MM.1S (cell line): Measurements from ENCODE around the gene SLC6A3.

Source experiments
- DNase-seq: peaks from one replicate; pipeline ENCODE4 v3.0.0-alpha.2; 2015
- H2AFZ ChIP-seq: fragments of 300-600 bp; sonication (generic); 2 replicates; pipeline ENCODE4 v1.6.0; 2016; ENCODE audit warnings: antibody characterized with exemption, low read length
- H3F3A ChIP-seq: fragments of 300-600 bp; sonication (generic); 2 replicates; pipeline ENCODE4 v1.6.1; 2016; ENCODE audit warnings: mild to moderate bottlenecking, antibody characterized with exemption, low read length, moderate library complexity, mixed read lengths; ENCODE audit not compliant: insufficient read depth
- H3K27ac ChIP-seq: fragments of 300-600 bp; sonication (generic); 2 replicates; pipeline ENCODE4 v1.5.1; 2016; ENCODE audit warnings: mild to moderate bottlenecking, low read length
- H3K27me3 ChIP-seq: fragments of 300-600 bp; sonication (generic); replicated peaks from 2 replicates; pipeline ENCODE4 v1.6.0; 2016; ENCODE audit warnings: low read length; ENCODE audit not compliant: insufficient read depth
- H3K36me3 ChIP-seq: fragments of 300-600 bp; sonication (generic); replicated peaks from 2 replicates; pipeline ENCODE4 v1.6.1; 2016; ENCODE audit warnings: mild to moderate bottlenecking, low read length, mixed read lengths; ENCODE audit not compliant: insufficient read depth
- H3K4me1 ChIP-seq: fragments of 300-600 bp; sonication (generic); 2 replicates; pipeline ENCODE4 v1.6.1; 2016; ENCODE audit warnings: low read length, mixed read lengths
- H3K4me2 ChIP-seq: fragments of 300-600 bp; sonication (generic); 2 replicates; pipeline ENCODE4 v1.6.0; 2016; ENCODE audit warnings: low read depth, low read length
- H3K4me3 ChIP-seq: fragments of 300-600 bp; sonication (generic); 2 replicates; pipeline ENCODE4 v1.5.1; 2016; ENCODE audit warnings: low read length, mixed read lengths
- H3K79me2 ChIP-seq: fragments of 300-600 bp; sonication (generic); 2 replicates; pipeline ENCODE4 v1.6.1; 2016; ENCODE audit warnings: mixed run types, low read length, mixed read lengths
- H3K9ac ChIP-seq: fragments of 300-600 bp; sonication (generic); 2 replicates; pipeline ENCODE4 v1.6.1; 2016; ENCODE audit warnings: low read length, mixed read lengths
- H3K9me2 ChIP-seq: fragments of 300-600 bp; sonication (generic); replicated peaks from 2 replicates; pipeline ENCODE4 v1.6.1; 2016; ENCODE audit warnings: mild to moderate bottlenecking, low read length, mixed read lengths; ENCODE audit not compliant: insufficient read depth
- H3K9me3 ChIP-seq: fragments of 300-600 bp; sonication (generic); replicated peaks from 2 replicates; pipeline ENCODE4 v1.6.1; 2016; ENCODE audit warnings: mild to moderate bottlenecking, low read length, mixed read lengths; ENCODE audit not compliant: insufficient read depth
- H4K20me1 ChIP-seq: fragments of 300-600 bp; sonication (generic); 2 replicates; pipeline ENCODE4 v1.6.1; 2016; ENCODE audit warnings: mild to moderate bottlenecking, low read length, moderate library complexity, mixed read lengths; ENCODE audit not compliant: insufficient read depth
- CTCF ChIP-seq: fragments of 300-600 bp; sonication (generic); IDR thresholded peaks from 2 replicates; pipeline ENCODE4 v1.5.1; 2016; ENCODE audit warnings: antibody characterized with exemption, low read length, mixed read lengths
- EZH2 ChIP-seq: fragments of 300-600 bp; sonication (generic); optimal IDR thresholded peaks from 2 replicates; pipeline ENCODE3; 2017; ENCODE audit warnings: low read depth, mild to moderate bottlenecking, antibody characterized with exemption, low read length, mixed read lengths
- EZH2phosphoT487 ChIP-seq: fragments of 300-600 bp; sonication (generic); IDR thresholded peaks from 2 replicates; pipeline ENCODE4 v1.6.1; 2018; ENCODE audit warnings: antibody characterized with exemption, low read length

The SLC6A3 gene

GRCh38 chr5:1411099-1411498, 34.1 kb downstream of the SLC6A3 start:
- Histone ChIP-seq H4K20me1 (no peaks in the 10 kb centered on the region), H3K9me3 (no peaks in the 10 kb centered on the region), H3K79me2 (no peaks in the 10 kb centered on the region), H3K9ac (no peak overlapping the region), H3K36me3 (no peaks in the 10 kb centered on the region), H3K27ac (no peak overlapping the region), H3K4me2 (no peak overlapping the region), H2AFZ (no peak overlapping the region), H3K4me3 (no peak overlapping the region), H3K9me2 (no peaks in the 10 kb centered on the region), H3F3A (no peaks in the 10 kb centered on the region), H3K4me1 (no peaks in the 10 kb centered on the region), H3K27me3 (peaks cover 87% of the 10 kb centered on the region)
- TF ChIP-seq CTCF: no peak
- TF ChIP-seq EZH2: no peak
- no peak for TF ChIP-seq EZH2phosphoT487
- DNase-seq: no peak

GRCh38 chr5:1410156-1411014, 34.9 kb downstream of the SLC6A3 start:
- no peaks in the 10 kb centered on the region for H3K9me2 ChIP-seq
- no peaks in the 10 kb centered on the region for H3K36me3 ChIP-seq
- H3K4me1 ChIP-seq: no peaks in the 10 kb centered on the region
- H3F3A ChIP-seq: no peaks in the 10 kb centered on the region
- no peak overlapping the region for H3K9ac ChIP-seq
- H2AFZ ChIP-seq: no peak overlapping the region
- H3K79me2 ChIP-seq: no peaks in the 10 kb centered on the region
- no peak overlapping the region for H3K4me2 ChIP-seq
- H3K27me3 ChIP-seq: peaks cover 87% of the 10 kb centered on the region
- no peak overlapping the region for H3K4me3 ChIP-seq
- DNase-seq: no peak
- no peaks in the 10 kb centered on the region for H4K20me1 ChIP-seq
- TF ChIP-seq CTCF: no peak
- TF ChIP-seq EZH2phosphoT487: no peak
- TF ChIP-seq EZH2: no peak
- no peaks in the 10 kb centered on the region for H3K9me3 ChIP-seq
- H3K27ac ChIP-seq: no peak overlapping the region

GRCh38 chr5:1409381-1410110, 35.7 kb downstream of the SLC6A3 start:
- Histone ChIP-seq H3K9me2 (no peaks in the 10 kb centered on the region), H3K27ac (no peak overlapping the region), H2AFZ (no peak overlapping the region), H3K36me3 (no peaks in the 10 kb centered on the region), H3K79me2 (no peaks in the 10 kb centered on the region), H3K4me2 (no peak overlapping the region), H3K9me3 (no peaks in the 10 kb centered on the region), H4K20me1 (no peaks in the 10 kb centered on the region), H3K4me3 (no peak overlapping the region), H3K4me1 (no peaks in the 10 kb centered on the region), H3F3A (no peaks in the 10 kb centered on the region), H3K27me3 (peaks cover 89% of the 10 kb centered on the region), H3K9ac (no peak overlapping the region)
- no peak for TF ChIP-seq EZH2phosphoT487
- no peak for TF ChIP-seq EZH2
- TF ChIP-seq CTCF: no peak
- peak; percentile 45 for DNase-seq
